Non-pigmented ciliary epithelial cell (primary cell): ENCODE measurements around the gene PTPN4.
"Not testable (repeated sequence)": the region's sequence is repeated elsewhere in the genome, so short reads cannot be mapped to it uniquely, and the experiment has no call there.

Experiments used
- DNase-seq: peaks from one replicate; pipeline ENCODE4 v3.0.0-alpha.2; 2010; ENCODE audit warnings: low read depth

Gene PTPN4

GRCh38 chr2:120022505-120022904, 262.8 kb downstream of the PTPN4 start:
- DNase-seq, result not testable (repeated sequence)

GRCh38 chr2:120026890-120027289, 267.2 kb downstream of the PTPN4 start:
- DNase-seq, result no peak

- no peak for DNase-seq
Measured at GRCh38 chr2:120028795-120029194, 269.1 kb downstream of the PTPN4 start.

GRCh38 chr2:120029672-120030640, 270.2 kb downstream of the PTPN4 start:
- DNase-seq, result no peak

- DNase-seq, result no peak
Measured at GRCh38 chr2:120032297-120032696, 272.6 kb downstream of the PTPN4 start.
